Fibroblast of skin of left biceps (primary cell): ENCODE measurements around the gene ALK.

Experiments
- DNase-seq, 2 experiments: peaks; one replicate each; pipeline ENCODE4 v3.0.0-alpha.2; 2013; ENCODE audit warnings: low read depth in 2 of 2

ALK gene

DNA sequence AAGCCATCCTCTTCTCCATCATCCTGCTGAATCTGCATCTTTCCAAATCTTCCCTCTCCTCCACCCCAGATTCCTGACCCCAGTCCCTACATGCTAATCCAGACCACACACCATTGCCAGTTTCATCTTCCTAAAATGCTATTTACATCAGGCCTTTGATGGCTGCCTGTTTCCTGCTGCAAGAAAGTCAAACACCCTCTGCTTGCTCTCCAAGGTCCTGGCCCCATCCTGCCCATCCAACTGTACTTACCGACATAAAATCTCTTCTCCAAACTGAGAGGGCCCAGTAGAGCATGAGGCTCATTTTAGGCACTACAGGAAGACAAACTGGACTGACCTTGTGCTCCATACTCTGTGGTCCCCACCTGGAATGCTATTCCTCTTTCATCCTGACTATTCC, 19.0 kb downstream of the ALK start:
- DNase-seq = no peak

DNA sequence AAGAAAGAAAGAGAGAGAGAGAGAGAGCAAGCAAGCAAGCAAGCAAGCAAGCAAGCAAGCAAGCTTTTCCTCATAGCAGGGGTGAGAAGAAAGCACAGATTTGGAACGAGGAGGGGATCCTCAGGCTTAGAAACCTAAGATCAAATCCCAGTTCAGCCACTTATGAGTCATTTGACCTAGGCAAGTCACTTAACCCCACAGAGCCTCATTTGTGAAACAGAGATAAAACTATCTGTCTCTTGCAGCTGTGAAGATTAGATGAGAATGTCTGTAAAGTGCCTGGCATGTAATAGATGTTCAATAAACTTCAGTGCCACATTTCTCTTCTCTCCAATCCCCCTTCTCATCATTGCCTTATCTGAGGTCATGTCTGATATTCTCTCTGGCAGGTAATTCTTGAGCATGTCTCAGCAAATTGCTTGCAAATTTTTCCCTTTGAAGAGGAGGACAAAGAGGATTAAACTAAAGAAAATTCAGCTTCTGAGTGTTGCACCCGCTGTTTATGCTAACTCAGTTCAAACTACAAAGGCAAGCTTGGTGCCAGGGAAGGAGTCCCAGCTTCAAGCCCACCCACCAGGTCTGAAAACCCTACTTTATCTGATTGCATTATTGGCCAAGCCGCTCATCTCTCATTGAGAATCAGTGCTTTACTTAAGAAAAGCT, 20.3 kb downstream of the ALK start:
- no peak for DNase-seq

DNA sequence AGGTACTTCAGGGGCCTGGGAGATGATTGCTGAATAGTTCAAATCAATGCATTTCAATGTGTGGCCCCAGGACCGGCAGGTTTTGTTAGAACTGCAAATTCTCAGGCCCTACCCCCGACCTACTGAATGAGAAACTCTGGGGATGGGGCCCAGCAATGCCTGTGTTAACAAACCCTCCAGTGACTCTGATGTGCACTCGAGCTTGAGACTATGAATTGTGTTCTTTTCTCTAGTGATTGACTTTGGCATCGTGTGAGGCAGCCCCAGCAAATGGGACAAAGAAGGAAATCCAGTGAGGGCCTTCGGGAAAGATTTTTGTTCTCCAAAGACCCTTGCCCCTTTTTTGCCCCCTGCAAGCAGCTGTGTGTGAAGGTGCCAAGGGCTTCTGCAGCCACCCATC, 22.4 kb downstream of the ALK start:
- DNase-seq = no peak

GRCh38 chr2:29894822-29895614, 26.4 kb downstream of the ALK start:
- DNase-seq = no peak

DNA sequence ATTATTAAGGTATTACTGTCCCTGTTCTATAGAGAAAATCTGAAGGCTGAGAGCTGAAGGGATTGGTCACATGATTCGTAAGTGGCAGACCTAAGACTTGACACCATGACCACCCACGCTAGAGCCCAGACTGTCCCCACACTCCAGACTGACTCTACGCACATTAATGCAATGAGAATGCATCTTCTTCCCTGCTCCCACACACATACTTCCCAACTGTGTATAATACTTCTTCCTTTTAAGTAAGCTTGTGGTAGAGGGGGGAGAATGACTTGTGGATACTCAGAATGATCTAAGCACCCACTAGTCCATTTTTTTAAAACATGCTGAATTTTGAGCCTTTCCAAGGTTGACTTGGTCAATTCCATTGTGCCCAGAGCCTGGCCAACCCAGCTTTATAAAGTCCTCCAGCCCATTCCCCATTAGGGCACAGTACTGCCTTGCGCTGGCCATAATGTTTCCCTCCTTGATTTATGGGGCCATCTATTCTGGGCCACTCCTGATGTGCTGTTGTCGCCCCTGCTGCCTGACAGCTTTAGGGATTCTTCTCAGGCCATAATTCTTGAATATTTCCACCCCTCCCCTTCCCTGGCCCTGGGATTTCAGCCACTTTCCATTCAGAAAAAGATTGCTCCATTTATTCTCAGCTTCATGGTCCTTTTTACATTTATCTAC, 28.7 kb downstream of the ALK start:
- no peak for DNase-seq

DNA sequence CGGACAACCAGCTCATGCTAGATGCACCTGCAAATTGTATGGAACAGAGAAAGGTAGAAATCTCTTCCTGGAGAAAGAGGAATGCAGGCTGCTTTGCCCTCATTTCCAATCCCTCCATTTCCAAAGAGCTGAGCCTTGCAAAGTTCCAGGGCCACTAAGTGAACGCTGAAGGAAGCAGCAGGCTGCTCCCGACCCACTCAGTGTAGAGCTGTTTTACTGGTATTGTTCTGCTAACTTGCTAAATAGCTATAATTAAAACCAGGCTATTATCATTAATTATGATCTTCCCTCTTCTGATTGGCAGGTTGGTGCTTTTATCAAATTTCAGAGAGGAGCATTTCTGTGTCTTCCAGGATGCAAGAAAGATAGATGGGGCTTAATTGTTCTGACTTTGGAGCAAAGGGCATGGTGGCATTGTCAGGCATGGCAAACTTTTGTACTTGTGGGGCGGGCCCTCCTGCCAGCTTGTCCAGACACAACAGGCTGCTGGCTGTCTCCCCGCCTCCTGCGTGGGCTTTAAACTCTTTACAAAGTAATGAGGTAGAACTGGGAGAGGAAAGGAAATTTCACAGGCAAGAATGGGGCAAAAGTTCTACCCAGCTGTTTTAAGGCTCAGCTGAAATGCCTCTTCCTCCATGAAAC, 40.2 kb downstream of the ALK start:
- no peak for DNase-seq

DNA sequence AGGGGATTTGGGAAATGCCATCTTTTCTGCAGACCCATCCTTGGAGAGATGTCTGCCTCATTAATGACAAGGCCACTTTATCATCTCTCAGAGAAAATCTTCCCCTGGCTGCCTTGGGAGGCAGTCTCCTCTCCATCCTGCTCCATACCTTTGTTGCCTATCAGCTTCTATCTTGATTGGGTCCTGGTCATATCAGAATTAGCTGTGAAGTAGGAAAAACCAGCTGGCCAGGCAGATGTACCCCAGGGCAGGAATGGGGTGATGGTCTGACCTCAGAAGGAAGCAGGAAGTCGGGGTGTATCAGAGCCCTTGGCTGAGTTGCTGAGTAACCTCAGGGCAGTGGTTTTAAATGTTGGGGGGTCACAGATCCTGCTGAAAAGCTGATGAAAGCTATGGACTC, 41.3 kb downstream of the ALK start:
- DNase-seq = no peak

DNA sequence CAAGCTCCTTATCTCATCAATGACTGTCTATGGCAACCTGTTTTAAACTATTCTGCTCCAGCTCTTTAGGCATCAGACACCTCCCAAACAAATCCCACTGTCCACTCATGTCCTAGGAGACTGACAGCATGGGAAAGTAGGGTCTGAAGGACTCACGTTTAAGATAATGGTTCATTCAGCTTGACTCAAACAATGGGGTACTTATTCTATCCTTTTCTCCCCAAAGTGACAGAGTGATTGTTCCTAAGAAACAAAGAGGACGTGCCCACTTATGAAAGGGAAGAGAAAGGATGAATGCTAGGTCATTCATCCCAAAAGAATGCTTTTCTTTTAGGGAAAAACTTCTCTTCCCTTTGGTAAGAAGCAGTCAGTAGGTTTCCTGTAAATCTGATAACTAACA, 41.9 kb downstream of the ALK start:
- DNase-seq = no peak

GRCh38 chr2:29878898-29879297, 42.5 kb downstream of the ALK start:
- DNase-seq = no peak

DNA sequence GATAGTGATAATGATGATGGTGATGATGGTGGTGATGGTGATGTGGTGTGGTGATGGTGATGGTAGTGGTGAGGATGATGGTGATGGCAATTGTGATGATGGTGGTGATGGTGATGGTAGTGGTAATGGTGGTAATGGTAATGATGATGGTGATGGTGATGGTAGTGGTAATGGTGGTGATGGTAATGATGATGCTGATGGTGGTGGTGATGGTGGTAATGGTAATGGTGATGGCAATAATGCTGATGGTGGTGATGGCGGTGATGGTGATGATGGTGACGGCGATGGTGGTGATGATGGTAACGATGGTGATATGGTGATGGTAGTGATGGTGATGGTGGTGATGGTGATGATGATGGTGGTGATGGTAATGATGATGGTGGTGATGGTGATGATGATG, 45.0 kb downstream of the ALK start:
- DNase-seq = no peak

DNA sequence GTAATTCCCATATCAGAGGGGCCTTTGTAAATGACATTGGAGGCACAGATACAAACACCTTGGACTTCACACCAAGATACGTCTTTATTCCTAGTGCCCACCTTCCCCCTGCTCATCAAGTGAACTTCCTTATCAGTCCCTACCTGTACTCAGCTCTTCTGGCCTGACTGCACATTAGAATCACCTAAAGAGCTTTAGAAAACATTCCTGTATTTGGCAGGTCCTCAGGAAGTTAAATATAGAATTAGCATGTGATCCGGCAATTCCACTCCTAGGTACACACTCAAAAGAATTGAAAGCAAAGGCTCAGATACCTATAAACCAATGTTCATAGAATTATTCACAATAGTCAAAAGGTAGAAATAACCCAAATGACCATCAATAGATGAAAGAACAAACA, 46.6 kb downstream of the ALK start:
- DNase-seq = no peak

DNA sequence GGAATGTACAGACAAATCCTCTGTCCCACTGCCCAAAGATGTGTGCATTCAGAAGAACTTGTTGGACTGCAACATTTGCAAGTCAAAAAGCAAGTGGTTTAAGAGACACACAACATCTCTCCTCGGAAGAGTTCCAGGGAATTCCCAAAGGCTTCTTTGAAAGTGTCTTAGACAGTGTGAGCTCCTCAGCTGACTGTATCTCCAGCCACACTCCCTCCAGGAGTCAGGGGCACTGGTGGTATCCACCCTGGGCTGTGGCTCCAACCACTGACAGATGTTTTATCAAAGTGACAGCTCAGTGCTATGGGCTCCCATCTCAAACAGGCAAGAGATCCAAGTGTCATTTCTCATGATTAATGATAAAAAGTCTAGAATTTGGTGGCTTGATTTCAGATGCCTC, 48.5 kb downstream of the ALK start:
- no peak for DNase-seq

GRCh38 chr2:29871541-29871940, 49.8 kb downstream of the ALK start:
- no peak for DNase-seq

DNA sequence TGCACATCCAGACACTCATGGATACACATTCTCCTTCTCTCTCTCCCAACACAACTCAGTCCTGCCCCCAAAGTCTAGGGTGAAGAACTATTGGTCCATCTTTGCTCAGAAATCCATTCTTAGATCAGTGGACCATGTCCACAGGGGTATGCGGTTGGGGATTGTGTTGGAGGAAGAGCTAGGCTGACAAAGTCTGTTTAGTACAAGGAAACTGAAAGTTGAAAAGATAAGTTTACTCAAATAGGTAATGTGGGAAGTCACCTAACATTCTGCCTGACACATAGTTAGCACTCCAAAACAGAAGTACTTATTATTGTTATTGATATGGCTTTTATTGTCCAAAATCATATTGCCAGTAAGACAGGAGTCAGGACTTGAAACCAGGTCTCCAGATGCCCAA, 55.9 kb downstream of the ALK start:
- DNase-seq = no peak

GRCh38 chr2:29864988-29865387, 56.4 kb downstream of the ALK start:
- no peak for DNase-seq

- no peak for DNase-seq
Observed at GRCh38 chr2:29855924-29856639, 65.3 kb downstream of the ALK start.

DNA sequence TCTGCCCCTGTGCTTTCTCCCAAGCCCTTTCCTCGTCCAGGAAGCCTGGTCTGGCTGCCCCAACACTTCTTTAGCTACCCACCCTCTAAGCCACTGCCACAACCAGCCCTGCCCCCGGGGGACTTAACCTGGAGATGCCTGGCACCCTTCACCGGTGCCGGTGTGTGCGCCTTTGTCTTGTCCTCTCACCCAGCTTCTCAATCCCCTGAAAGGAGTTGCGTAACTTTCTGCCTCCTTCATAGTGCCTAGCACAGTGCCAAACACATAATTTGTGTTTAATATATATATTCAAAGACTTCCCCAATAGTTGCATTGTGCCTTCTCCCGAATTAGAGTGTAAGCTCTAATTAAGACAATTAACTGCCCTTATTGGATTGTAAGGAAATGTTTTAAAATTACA, 70.6 kb downstream of the ALK start:
- DNase-seq = no peak

DNA sequence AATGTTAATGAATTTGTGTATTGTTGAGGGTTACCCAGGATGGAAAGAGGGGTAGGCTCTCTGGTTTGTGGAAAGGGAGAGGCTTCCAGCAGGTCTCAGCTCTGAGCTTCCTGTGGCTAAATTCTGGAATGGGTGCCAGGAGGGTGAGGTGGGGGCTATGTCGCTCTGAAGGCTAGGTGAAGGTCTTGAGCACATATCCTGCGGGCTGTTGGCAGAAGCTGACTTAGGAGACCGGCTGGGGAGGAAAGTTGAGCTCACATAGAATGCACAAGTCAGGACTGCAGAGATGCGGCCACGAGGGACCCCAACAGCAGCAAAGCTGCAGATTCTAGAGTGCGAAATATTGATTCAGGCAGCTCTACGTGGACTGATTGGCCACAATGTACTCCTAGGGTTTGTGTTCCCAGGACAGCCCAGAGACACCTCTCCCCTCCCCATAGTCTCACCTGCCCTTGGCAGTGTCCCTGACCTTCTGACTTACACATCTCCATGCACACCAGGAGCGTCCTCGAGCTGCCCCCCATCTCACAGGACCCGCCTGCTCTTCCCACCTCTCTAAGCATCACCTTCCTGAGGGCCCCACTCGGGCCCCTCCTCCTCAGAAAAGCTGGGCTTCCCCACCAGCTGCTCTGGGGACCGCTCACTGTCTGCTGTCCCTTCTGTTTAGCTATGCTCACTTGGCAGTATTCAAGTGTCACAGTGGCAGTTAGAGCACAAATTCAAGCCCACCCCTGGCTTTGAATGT, 72.6 kb downstream of the ALK start:
- no peak for DNase-seq

DNA sequence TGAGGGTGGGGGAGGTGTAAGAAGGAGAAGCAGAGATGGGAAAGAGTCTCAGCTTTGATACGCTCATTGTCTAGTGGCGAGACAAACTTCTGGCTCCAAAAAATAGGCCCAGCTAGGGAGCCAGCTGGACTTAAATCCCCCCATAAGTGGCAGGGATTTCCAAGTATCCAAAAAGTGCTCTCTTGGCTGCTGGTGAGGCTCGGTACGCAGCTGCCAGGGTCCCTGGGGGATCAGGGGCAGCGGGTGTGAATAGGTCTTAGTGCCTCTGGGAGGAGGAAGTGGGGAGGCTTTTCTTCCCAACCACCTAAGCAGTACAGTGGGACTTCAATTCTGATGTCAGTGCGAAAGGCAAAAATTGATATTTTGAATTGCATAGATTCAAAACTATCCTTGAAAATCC, 73.5 kb downstream of the ALK start:
- no peak for DNase-seq

GRCh38 chr2:29844713-29845326, 76.6 kb downstream of the ALK start:
- no peak for DNase-seq
